Epidermal melanocyte (primary cell): ENCODE measurements around the gene MARCO.

Experiments used
- DNase-seq: peaks from one replicate; pipeline ENCODE4 v3.0.0; 2011; ENCODE audit warnings: low spot score; ENCODE audit not compliant: insufficient read length

Gene MARCO

DNA sequence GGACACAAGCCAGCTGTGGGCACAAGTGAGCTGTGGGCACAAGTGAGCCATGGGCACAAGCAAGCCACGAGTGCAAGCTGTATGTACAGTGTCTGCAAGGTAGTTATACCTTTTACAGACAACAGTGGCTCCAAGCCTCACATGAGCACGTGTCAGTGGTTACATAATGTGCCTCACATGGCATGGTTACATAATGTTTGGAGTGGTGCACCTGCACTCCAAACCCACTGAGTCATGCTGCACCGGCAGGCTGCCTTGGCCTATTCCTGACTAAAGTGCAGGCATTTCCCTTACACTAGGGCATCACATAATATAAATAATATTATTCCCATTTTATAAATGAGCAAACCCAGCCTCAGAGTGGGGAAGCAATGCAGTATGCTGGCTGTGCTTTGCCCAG lies 62.6 kb downstream of the MARCO start:
- DNase-seq, result no peak

GRCh38 chr2:119005051-119005450 lies 63.1 kb downstream of the MARCO start:
- DNase-seq, result no peak

DNA sequence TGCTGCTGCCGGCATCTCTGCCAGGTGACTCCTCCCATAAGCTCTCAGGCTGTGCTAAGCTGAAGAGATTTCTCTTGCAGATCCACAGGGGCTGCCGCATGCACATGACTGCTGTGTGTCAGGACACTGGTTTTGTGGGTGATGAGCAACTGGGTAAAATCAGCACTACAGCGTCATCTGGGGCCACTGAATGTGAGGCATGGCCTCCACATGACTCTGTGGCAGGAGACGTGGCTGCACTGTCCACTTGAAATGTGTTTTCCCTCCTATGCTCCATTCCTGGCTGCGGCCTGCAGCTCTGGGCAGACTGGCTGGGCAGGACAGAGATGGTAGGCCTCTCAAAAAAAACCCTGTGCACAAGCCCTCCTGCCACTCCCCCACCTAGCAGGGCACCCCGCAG lies 63.6 kb downstream of the MARCO start:
- no peak for DNase-seq

GRCh38 chr2:119006441-119006840 lies 64.4 kb downstream of the MARCO start:
- no peak for DNase-seq

GRCh38 chr2:119008108-119008507 lies 66.1 kb downstream of the MARCO start:
- no peak for DNase-seq

DNA sequence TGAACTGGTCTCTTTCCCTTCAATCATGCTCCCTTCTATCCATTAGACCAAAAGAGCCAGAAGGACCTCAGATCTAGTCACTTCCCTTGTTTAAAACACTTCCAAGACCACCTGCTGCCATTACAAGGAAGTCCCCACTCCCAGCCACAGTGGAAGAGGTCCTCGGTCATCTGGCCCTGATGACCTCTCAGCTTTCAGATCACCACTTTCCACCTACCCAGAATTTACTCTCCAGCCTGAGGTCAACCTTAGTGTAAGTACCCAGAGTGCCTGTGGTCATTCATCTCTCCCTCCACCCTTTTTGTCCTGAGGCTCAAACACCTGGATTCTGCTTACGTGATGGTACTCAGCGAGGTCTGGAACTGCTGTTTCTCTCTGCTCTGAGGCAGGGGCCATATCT lies 67.1 kb downstream of the MARCO start:
- DNase-seq, result no peak

- DNase-seq, result no peak
Observed at GRCh38 chr2:119010336-119010735, 68.3 kb downstream of the MARCO start.

DNA sequence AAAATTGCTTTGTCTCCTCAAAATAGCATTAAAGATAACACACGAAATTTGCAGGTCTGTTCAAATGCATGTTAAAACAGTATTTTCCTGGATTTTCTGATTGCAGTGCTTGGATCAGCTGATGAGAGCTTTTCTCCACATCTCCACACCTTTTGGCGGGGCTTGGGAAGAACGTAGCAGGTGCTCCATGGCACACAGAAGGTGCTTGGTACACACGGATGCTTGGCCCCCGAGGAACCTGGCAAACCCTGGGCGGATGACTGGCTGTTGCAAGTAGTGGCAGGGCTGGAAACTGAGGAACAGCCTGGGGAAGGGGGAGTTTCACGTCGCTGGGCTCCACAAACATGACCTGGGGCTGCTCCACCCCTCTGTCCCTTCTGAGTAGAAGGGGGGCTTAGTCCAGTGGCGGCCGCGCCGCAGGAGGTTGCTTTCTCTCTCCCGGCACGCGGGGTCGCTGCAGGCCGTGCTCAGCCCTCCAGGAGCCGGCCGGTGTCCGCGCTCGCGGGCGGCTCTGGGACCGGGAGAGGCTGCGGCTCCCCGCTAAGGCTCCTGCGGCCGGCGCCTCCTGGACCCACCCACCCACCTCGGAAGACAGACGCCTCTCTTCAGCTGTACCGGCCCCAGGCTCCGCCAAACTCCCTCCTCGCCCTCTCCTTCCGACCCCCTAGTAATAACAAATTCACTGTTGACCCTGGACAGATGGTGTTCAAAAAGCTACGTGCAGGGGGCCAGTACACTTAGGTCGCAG lies 69.3 kb downstream of the MARCO start:
- no peak for DNase-seq

- no peak for DNase-seq
Observed at GRCh38 chr2:119011910-119012209, 69.9 kb downstream of the MARCO start.

GRCh38 chr2:119012345-119013301 lies 70.6 kb downstream of the MARCO start:
- no peak for DNase-seq

GRCh38 chr2:119013671-119014070 lies 71.7 kb downstream of the MARCO start:
- no peak for DNase-seq

DNA sequence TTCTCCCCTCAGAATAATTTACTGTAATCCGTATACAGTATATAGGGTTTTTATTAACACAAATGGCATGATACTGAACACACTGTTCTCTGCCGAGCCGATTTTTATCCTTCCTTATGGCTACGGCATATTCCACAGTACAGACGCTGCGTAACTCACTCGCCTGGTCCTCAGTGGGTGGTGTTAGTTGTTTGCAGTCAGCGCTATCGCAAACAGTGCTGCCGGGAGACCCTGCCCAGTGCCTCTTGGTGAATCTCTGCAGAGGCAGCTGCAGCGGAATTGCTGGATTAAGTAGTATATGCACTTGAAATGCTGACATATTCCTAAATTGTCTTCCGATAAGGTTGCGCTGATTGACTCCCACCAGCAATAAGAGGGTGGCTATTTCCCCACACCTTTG lies 73.9 kb downstream of the MARCO start:
- DNase-seq, result no peak

- no peak for DNase-seq
Observed at GRCh38 chr2:119019521-119019920, 77.5 kb downstream of the MARCO start.

DNA sequence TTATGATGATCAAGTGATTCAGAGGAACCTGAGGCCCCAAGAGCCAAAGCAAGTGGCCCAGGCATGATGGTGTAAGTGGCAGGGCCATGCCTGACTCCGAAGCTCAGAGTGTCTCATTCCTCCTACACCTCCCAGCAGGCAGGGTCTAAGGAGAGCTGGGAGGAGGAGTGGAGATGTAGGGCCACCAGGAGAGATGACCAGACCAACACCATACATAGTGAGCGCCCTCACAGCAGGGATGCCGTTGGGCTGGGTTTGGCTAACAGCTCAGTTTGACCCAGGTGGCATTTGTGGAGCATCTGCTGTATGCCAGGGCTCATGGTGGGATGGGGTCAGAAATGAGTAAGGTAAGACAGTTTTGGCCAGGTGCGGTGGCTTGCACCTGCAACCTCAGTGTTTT lies 80.7 kb downstream of the MARCO start:
- DNase-seq, result no peak

GRCh38 chr2:119023534-119023933 lies 81.5 kb downstream of the MARCO start:
- no peak for DNase-seq

GRCh38 chr2:119024152-119024551 lies 82.2 kb downstream of the MARCO start:
- no peak for DNase-seq

GRCh38 chr2:119024568-119024967 lies 82.6 kb downstream of the MARCO start:
- no peak for DNase-seq

- DNase-seq, result no peak
Observed at GRCh38 chr2:119025013-119025412, 83.0 kb downstream of the MARCO start.

DNA sequence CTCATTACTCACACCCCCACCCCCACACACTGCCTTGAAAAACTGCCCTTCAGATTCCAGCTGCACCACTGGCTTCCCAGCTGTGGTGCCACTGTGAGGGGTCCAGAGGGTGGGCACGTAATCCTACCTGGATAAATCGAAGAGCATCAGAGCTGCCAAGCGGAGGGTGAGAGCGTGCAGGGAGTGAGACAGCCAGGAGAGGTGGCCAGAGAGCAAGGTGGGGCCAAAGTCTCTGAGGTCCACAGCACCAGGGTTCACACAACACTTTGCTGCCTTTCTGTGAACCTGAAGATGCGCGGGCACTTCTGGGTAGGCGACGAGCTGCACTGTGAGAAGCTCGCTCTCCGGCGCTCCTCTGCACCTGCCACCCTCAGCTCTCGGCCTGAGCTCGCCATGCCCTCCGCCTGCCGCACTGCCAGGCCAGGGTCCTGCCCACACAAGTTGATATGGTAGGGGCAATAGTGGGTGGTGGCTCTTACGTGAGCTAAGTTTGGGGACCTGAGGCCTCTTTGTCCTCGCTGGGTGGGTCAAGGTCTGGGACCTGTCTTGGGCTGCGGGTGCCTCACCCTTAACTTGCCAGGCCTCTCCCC lies 83.9 kb downstream of the MARCO start:
- DNase-seq, result no peak

- no peak for DNase-seq
Observed at GRCh38 chr2:119026890-119027289, 84.9 kb downstream of the MARCO start.

GRCh38 chr2:119028327-119029174 lies 86.6 kb downstream of the MARCO start:
- DNase-seq, result no peak
